ENCODE results near the gene GBA2.

Gene GBA2

GRCh38 chr9:35736201-35736633, 12.8 kb downstream of the GBA2 start:
- TF ChIP-seq, protein P1, sequence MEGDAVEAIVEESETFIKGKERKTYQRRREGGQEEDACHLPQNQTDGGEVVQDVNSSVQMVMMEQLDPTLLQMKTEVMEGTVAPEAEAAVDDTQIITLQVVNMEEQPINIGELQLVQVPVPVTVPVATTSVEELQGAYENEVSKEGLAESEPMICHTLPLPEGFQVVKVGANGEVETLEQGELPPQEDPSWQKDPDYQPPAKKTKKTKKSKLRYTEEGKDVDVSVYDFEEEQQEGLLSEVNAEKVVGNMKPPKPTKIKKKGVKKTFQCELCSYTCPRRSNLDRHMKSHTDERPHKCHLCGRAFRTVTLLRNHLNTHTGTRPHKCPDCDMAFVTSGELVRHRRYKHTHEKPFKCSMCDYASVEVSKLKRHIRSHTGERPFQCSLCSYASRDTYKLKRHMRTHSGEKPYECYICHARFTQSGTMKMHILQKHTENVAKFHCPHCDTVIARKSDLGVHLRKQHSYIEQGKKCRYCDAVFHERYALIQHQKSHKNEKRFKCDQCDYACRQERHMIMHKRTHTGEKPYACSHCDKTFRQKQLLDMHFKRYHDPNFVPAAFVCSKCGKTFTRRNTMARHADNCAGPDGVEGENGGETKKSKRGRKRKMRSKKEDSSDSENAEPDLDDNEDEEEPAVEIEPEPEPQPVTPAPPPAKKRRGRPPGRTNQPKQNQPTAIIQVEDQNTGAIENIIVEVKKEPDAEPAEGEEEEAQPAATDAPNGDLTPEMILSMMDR (IDR thresholded peaks at IDR 0.05; ENCODE audit: control insufficient read depth, extremely low read depth, insufficient read depth), result peak; percentile 97
- H3K4me3 ChIP-seq (ENCODE audit: low read depth, low read length), result no peak overlapping the region
- DNase-seq (ENCODE audit: low read depth), result no peak

DNA sequence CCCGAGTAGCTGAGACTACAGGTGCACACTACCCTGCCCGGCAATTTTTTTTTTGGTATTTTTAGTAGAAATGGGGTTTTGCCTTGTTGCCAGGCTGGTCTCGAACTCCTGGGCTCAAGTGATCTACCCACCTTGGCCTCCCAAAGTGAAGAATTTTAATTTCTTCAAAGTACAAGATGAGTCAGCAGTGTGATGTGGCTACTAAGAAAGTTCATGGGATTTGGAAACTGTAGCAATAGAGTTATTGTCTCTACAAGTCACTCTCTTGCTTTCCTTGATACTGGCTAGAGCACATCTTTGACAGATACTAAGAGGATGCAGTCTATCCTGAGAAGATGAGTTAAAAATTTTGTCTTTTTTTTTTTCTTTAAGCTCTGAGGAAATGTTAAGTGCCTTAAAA, 14.9 kb downstream of the GBA2 start:
- TF ChIP-seq, protein P1 (IDR thresholded peaks at IDR 0.05; ENCODE audit: control insufficient read depth, extremely low read depth, insufficient read depth), result no peak
- DNase-seq (ENCODE audit: low read depth), result no peak
- H3K4me3 ChIP-seq (ENCODE audit: low read depth, low read length), result no peak overlapping the region

DNA sequence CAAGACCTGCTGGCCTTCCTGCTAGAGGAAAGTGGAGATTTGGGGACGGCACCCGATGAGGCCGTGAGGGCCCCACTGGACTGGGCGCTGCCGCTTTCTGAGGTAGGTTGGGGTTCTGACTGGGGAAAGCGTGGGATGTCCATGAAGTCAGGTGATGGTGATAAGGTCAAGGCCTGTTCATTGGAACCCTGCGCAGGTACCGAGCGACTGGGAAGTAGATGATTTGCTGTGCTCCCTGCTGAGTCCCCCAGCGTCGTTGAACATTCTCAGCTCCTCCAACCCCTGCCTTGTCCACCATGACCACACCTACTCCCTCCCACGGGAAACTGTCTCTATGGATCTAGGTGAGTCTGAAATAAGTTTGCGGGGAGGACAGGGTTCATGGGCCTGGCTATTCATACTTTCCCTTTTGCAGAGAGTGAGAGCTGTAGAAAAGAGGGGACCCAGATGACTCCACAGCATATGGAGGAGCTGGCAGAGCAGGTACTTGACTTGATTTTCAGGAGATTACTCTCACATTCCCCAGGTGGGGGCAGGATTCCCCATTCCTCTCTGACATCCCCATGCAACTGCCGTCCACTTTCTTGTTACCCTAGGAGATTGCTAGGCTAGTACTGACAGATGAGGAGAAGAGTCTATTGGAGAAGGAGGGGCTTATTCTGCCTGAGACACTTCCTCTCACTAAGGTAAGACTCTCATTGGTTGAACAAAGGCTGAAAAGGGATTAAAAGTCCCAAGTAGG, 16.1 kb downstream of the GBA2 start:
- peak overlapping the region; percentile 71 for H3K4me3 ChIP-seq (ENCODE audit: low read depth, low read length)
- TF ChIP-seq, protein P1 (IDR thresholded peaks at IDR 0.05; ENCODE audit: control insufficient read depth, extremely low read depth, insufficient read depth), result peak; percentile 35; the same call in 1 of the 2 replicates
- peak; percentile 56 for DNase-seq (ENCODE audit: low read depth)

DNA sequence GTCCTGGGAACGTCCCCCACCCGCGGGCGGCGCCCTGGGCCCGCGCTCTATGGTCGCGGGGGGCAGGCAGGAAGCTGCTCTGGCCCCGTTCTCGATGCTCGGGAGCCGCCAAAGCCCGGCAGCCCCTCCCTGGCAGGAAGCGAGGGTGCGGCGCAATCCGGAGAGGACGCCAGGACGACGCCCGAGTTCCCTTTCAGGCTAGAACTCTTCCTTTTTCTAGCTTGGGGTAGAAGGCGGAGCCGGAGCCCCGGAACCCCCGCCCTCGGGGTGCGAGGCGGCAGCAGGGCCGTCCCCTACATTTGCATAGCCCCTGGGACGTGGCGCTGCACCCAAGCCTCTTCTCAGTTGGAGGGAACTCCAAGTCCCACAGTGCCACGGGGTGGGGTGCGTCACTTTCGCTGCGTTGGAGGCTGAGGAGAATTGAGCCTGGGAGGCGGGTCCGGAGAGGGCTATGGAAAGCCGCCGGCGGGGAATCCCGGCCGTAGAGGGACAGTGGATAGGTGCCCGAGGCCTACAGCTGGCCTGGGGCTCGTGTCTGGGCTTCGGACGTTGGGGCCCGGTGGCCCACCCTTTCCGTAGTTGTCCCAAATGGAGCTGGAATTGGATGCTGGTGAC, 16.7 kb downstream of the GBA2 start, which contains the start of the genes CREB3 and TLN1:
TSS of gene CREB3 (plus strand) at position 482 of the 615 bp plus-strand sequence. CDS start at position 589, 107 bp downstream.
TSS of gene TLN1 (minus strand) at position 11 of the 615 bp plus-strand sequence. CDS start 6,501 bp downstream, outside the sequence.
- TF ChIP-seq, protein P1 (IDR thresholded peaks at IDR 0.05; ENCODE audit: control insufficient read depth, extremely low read depth, insufficient read depth), result peak; percentile 51
- H3K4me3 ChIP-seq (ENCODE audit: low read depth, low read length), result peak within 1 kb of the TSS; percentile 71

DNA sequence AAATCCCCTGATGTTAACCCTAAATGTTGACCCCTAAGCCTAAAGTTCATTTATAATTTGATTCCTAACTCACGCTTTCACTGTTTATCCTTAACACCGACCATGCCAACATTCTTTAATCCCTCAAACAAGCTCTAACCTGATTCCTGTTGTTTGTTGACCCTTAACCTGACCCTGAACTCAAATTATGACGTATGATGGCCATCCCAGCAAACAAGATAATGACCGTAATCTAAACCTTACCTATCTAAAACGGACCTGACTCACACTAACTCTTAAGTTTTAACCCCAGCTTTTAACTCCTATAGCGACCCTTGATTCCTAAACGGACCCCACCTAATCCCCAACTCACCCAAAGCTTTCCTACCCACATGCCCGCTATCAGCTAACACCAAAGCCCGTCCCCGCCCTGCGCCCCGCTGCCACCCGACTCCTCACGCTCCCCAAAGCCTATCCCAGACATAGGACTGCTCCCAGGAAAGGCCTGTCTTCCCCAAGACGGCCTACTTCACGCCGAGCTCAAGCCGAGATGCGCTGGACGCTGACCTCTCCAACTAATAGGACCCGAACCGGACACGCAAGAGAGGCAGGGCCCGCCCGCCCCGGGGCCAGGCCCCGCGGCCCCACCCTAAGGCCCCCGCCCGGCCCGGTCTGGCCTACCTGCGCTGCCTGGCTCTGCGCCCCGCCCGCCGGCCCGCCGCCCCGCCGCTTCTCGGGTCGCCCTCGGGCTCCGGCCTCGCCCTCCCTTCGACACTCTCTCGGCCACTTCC, 17.4 kb downstream of the GBA2 start:
- TF ChIP-seq, protein P1 (IDR thresholded peaks at IDR 0.05; ENCODE audit: control insufficient read depth, extremely low read depth, insufficient read depth), result no peak
- no peak for DNase-seq (ENCODE audit: low read depth)
- H3K4me3 ChIP-seq (ENCODE audit: low read depth, low read length), result peak overlapping the region; percentile 71

More for the DNA sequence above, 16.7 kb downstream of the GBA2 start, which contains the start of the genes CREB3 and TLN1:
- peak; percentile 94 for DNase-seq (ENCODE audit: low read depth)

DNA sequence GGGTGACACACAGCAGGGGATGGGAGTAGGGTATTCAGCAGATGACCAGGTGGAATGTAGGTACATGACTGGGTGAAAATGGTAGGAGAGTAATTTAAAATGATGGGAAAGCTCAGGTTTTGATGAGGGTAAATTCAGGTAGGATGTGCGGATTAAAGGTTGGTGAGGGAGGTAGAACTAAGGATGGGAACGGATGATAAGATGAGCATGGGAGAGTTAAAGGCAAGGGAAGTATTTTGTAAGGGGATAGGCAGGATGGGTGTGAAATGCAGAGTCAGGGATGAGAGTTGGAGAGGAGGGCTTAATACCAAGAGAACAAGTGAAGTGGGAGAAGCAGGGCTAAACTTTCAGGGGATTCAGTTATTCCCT, 18.6 kb downstream of the GBA2 start:
- no peak for DNase-seq (ENCODE audit: low read depth)
- TF ChIP-seq, protein P1 (IDR thresholded peaks at IDR 0.05; ENCODE audit: control insufficient read depth, extremely low read depth, insufficient read depth), result no peak
- H3K4me3 ChIP-seq (ENCODE audit: low read depth, low read length), result no peak overlapping the region; the same call in 1 of the 2 replicates

Measured in LNCaP clone FGC (cell line).